ENCODE data around the gene ITPKC. TPM values are rescaled to one million over a fixed set of nuclear protein-coding genes. Genes with fewer than 3 reads are reported as not detected.

ITPKC gene
- total and polyA plus RNA-seq, 9 of the 15 experiments (the other 6 are each of a cell fraction or from before 2014, with no cell fraction given), result 0.08 to 9.3 (median 5.8) TPM

- Histone ChIP-seq H3K27ac (ENCODE audit: extremely low read depth, low read depth, low read length) (peak overlapping the region; percentile 97), H3K36me3 (ENCODE audit: control insufficient read depth, insufficient read depth, low read length) (peaks cover 31% of the 10 kb centered on the region; the same call in 2 of the 3 replicates), H3K4me3 (peak overlapping the region; percentile 65), H3K4me1 (replicated peaks in 1 of 2; ENCODE audit: control insufficient read depth in 2 of 2, insufficient read depth in 2 of 2, low read length in 2 of 2) (peaks cover 39 to 56% of the 10 kb centered on the region in 2 experiments), H3K9me1 (ENCODE audit: control insufficient read depth, insufficient read depth, low read length) (peaks cover 6% of the 10 kb centered on the region), H2AFZ (ENCODE audit: low read depth, low read length) (peak overlapping the region; percentile 99), H3K9me3 (replicated peaks; ENCODE audit: control insufficient read depth, insufficient read depth, low read depth, low read length) (no peaks in the 10 kb centered on the region; the same call in 1 of the 2 replicates), H3K4me2 (ENCODE audit: insufficient read depth, low read length) (peak overlapping the region; percentile 78), H3K27me3 (ENCODE audit: control insufficient read depth in 2 of 2, insufficient read depth in 2 of 2, low read length in 2 of 2) (no peaks in the 10 kb centered on the region), H3K79me2 (ENCODE audit: control insufficient read depth, insufficient read depth, low read length) (peaks cover 36% of the 10 kb centered on the region), H4K20me1 (replicated peaks; ENCODE audit: control insufficient read depth, insufficient read depth, low read length) (0 out of 2 replicates have a peak, but pooled peaks cover 4% of the 10 kb centered on the region), H3K9ac (ENCODE audit: insufficient read depth in 1 of 2, low read depth in 2 of 2, low read length in 2 of 2) (peak overlapping the region; percentile 73 to 92)
- peak; percentile 95 to 97 (median 96) for DNase-seq (ENCODE audit: extremely low read depth in 1 of 4, low spot score in 3 of 4)
- BruUV-seq (replicated peaks), result TSS peak; percentile 89
- peak; percentile 86 for ATAC-seq
- intact Hi-C loops (cut with micrococcal nuclease), result loop anchor here (2.0 kb wide), 1 partner anchor 24 kb away; no protein-coding TSS in a partner anchor
- FAIRE-seq, result peak; percentile 80
- CTCF ChIA-PET (ENCODE audit: low intra/inter-chr PET ratio), result interaction anchor here (0.6 to 0.7 kb wide), 2 partner anchors 22 to 577 kb away, joined by 3 read pairs; no protein-coding TSS in a partner anchor
- WGBS (ENCODE audit: insufficient coverage, low coverage, missing lambda C conversion rate), result 2% methylated on average over 36 of the region's 56 CpGs
- in situ Hi-C loops (cut with MboI), result no loop called here
- POLR2A ChIA-PET, result interaction anchor here (0.6 to 1.7 kb wide), 4 partner anchors 9 to 87 kb away, joined by 3 to 5 read pairs (median 3); no protein-coding TSS in a partner anchor
- TF ChIP-seq ZNF778 (CRISPR knock-in tag; IDR thresholded peaks at IDR 0.05) (no peak), PCBP1 (IDR thresholded peaks at IDR 0.05; ENCODE audit: low read depth, low read length, poor library complexity, severe bottlenecking) (peak; percentile 68), ZNF57 (CRISPR knock-in tag; IDR thresholded peaks at IDR 0.05) (no peak), PBX2 (CRISPR knock-in tag; IDR thresholded peaks at IDR 0.05; ENCODE audit: low read depth) (no peak), PBX2 (tag; conservative IDR thresholded peaks at IDR 0.05; ENCODE audit: low read depth) (no peak), TAL1 (IDR thresholded peaks at IDR 0.05) (no peak), ZNF217 (CRISPR knock-in tag; IDR thresholded peaks at IDR 0.05) (no peak), MCM2 (IDR thresholded peaks at IDR 0.05; ENCODE audit: low read depth) (no peak), ZNF232 (CRISPR knock-in tag; IDR thresholded peaks at IDR 0.05) (0 out of 2 replicates have a peak, but pooled peaks have one; percentile 18), ATF7 (IDR thresholded peaks at IDR 0.05) (peak; percentile 50; the same call in 1 of the 2 replicates), NR2C1 (IDR thresholded peaks at IDR 0.05) (peak; percentile 54), NR2C1 (tag; IDR thresholded peaks at IDR 0.05) (peak; percentile 24; the same call in 1 of the 2 replicates), KLF1 (tag; IDR thresholded peaks at IDR 0.05) (peak; percentile 54; the same call in 1 of the 2 replicates), LCOR (CRISPR knock-in tag; IDR thresholded peaks at IDR 0.05) (no peak), ATF1 (CRISPR knock-in tag; IDR thresholded peaks at IDR 0.05) (no peak), ATF1 (tag; IDR thresholded peaks at IDR 0.05) (peak; percentile 70), CBX2 (IDR thresholded peaks at IDR 0.05; ENCODE audit: insufficient read depth, low read length, poor library complexity, severe bottlenecking) (no peak), TEAD2 (tag; IDR thresholded peaks at IDR 0.05) (no peak), CREB3 (tag; conservative IDR thresholded peaks at IDR 0.05; ENCODE audit: low read depth) (no peak; the same call in 1 of the 2 replicates)
Observed at GRCh38 chr19:40690693-40691420, 26.1 kb upstream of the ITPKC start.
